IPS-18c (cell line): Measurements from ENCODE around the gene ERBB4.

Source experiments
- H3K4me3 ChIP-seq: 2 replicates; pipeline ENCODE4 v1.7.0; 2013; ENCODE audit warnings: low read depth, mild to moderate bottlenecking, low read length, moderate library complexity; ENCODE audit not compliant: insufficient read depth
- H3K9me3 ChIP-seq: one replicate; pipeline ENCODE4 v1.6.1; 2013; ENCODE audit warnings: mild to moderate bottlenecking, low read length, moderate library complexity; ENCODE audit not compliant: control insufficient read depth, insufficient read depth

Gene ERBB4

DNA sequence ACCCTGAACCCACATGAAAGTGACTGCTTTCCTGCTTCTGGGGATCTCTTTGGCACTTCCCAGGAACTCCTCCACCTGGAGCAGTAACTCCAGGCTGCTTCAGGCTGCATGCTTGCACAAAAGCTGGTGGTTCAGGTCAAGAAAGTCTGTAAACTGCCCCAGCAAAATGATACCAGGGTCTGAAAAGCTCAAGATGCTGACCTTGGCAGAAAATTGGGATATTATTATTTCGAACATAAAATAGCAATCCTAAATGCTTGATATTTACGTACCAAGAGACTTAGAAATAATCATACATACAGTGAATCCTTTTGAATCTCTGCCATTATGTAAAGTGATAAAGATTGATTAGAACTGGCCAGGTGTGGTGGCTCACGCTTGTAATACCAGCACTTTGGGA lies 674.3 kb downstream of the ERBB4 start:
- Histone ChIP-seq H3K4me3 (no peak overlapping the region), H3K9me3 (no peaks in the 10 kb centered on the region)

- H3K4me3 ChIP-seq = no peak overlapping the region
- H3K9me3 ChIP-seq = no peaks in the 10 kb centered on the region
These were observed 678.4 kb downstream of the ERBB4 start for GRCh38 chr2:211860224-211860623.

DNA sequence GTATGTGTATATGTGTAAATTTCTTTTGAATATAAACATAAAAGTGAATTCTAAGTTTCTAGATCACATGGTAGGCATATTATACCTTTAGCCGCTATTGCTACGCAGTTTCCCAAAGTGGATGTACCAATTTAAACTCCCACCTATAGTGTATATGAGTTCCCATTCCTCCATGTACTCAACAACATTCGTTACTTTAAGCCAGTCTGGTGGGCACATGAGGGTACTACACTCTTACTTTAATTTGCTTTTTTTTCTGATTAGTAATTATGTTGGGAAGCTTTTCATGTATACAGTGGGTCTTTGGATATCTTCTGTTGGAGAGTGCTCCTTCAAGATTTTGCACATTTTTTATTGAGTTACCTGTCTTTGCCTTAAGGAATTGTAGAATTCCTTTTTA lies 683.8 kb downstream of the ERBB4 start:
- Histone ChIP-seq H3K4me3 (no peak overlapping the region), H3K9me3 (no peaks in the 10 kb centered on the region)

DNA sequence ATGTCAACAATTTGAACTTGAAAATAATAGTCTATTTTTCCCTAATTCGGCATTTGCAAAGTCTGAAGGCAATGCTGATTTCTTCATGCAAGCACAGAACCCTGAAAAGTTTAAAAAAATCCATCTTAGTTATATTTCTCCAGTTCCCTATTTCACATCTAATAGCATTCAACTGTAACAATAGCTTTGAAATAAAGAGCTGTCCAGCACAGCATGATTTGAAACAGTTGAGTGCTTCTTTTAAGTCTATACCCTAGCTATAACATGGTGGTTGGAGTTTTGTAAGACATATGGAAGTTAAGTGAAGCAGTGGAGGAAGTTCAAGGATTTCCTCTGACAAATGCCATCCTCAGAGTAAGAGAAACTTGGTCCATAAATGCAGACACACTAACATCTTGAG lies 691.9 kb downstream of the ERBB4 start:
- no peaks in the 10 kb centered on the region for H3K9me3 ChIP-seq
- no peak overlapping the region for H3K4me3 ChIP-seq

- Histone ChIP-seq H3K4me3 (no peak overlapping the region), H3K9me3 (no peaks in the 10 kb centered on the region)
These were observed 692.6 kb downstream of the ERBB4 start for GRCh38 chr2:211846036-211846400.

- H3K9me3 ChIP-seq = no peaks in the 10 kb centered on the region
These were observed 693.1 kb downstream of the ERBB4 start for GRCh38 chr2:211845338-211846035.

DNA sequence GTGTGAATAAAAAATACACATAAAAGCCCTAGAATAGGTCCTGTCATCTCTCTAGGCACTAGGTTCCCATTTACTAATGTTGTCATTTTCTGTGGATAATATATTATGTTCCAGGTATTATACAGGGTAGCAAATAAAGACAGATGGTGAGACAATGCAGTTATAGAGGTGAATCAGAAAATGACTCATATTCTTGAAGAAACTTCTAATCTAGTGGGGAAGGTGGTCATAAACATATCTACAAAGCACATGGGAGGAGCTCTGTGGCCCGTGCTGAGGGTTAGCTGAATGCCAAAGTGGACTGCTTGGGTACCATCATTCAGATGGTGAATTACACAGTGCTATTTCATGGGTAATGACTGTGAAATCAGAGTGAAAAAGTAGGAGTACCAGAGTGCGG lies 700.9 kb downstream of the ERBB4 start:
- Histone ChIP-seq H3K9me3 (no peaks in the 10 kb centered on the region), H3K4me3 (no peak overlapping the region)

More at GRCh38 chr2:211845338-211846035, 693.1 kb downstream of the ERBB4 start:
- no peak overlapping the region for H3K4me3 ChIP-seq

DNA sequence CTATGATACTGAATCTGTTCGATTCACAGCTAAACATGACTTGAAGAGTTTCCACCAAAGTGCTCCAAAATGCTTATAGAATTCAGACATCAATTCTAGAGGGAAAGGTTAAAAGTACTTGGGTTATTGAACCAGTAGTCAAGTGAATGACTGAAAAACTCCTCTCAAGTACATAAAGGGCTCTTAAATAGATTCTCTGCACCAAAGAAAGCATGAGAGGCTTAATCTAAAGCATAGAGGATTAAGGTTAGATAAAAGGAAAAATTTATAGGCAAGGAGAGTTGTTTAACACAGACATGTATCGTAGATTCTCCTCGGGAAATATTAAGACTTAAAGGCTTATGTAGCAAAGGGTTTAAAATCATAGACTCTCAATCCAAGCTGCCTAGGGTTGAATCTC lies 701.4 kb downstream of the ERBB4 start:
- Histone ChIP-seq H3K4me3 (no peak overlapping the region), H3K9me3 (no peaks in the 10 kb centered on the region)

- no peaks in the 10 kb centered on the region for H3K9me3 ChIP-seq
These were observed 702.2 kb downstream of the ERBB4 start for GRCh38 chr2:211836409-211836808.

DNA sequence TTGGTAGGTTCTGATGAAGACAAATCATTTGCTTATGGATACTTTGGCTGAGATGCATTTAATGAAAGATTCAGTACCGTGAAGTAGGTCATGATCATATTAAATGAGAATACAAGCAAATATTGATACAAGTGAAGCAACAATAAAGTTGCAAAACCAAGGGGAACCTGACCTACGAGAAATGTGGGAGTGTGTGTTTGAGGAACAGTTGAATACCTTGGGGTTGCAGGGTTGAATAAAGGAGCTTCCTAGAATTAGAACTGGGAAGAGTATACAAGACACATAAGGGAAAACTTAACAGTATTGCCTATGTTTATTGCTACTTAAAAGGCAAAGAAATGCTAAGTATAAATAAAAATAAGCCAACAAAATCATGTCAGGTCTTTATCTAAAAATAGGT lies 702.9 kb downstream of the ERBB4 start:
- H3K4me3 ChIP-seq = no peak overlapping the region
- no peaks in the 10 kb centered on the region for H3K9me3 ChIP-seq

More at GRCh38 chr2:211836409-211836808, 702.2 kb downstream of the ERBB4 start:
- H3K4me3 ChIP-seq = no peak overlapping the region

- Histone ChIP-seq H3K9me3 (no peaks in the 10 kb centered on the region), H3K4me3 (no peak overlapping the region)
These were observed 704.9 kb downstream of the ERBB4 start for GRCh38 chr2:211833582-211834279.

GRCh38 chr2:211829725-211830124 lies 708.9 kb downstream of the ERBB4 start:
- H3K9me3 ChIP-seq = no peaks in the 10 kb centered on the region
- no peak overlapping the region for H3K4me3 ChIP-seq

DNA sequence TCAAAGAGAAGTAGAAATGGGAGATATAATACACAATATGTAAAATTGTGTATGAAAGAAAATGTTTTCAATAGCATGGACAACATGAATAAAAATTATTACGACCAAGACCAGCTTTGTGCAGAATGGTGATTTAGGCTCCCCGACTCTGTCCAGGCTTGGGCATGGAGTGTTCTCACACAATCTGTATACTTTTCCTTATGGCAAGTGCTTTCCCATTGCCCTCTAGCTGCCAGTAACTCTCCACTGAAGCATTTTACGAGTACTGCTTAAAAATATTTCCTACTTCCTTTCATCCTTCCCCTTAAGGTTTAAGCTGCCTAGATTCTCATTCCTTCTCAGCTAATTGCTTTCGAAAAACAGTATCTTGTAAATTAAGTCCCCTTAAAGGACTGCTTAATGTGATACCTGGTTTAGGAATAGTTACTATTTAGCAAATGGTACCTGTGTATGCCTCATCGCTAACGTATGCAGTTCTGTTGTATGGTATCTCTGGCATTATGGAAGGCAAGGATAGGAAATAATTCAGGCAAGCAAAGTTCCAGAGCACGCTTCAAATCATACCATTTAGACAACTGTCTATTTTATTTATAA lies 714.6 kb downstream of the ERBB4 start:
- Histone ChIP-seq H3K9me3 (no peaks in the 10 kb centered on the region), H3K4me3 (no peak overlapping the region)

- Histone ChIP-seq H3K9me3 (no peaks in the 10 kb centered on the region), H3K4me3 (no peak overlapping the region)
These were observed 715.8 kb downstream of the ERBB4 start for GRCh38 chr2:211822686-211823335.

GRCh38 chr2:211816754-211817153 lies 721.8 kb downstream of the ERBB4 start:
- Histone ChIP-seq H3K9me3 (no peaks in the 10 kb centered on the region), H3K4me3 (no peak overlapping the region)

DNA sequence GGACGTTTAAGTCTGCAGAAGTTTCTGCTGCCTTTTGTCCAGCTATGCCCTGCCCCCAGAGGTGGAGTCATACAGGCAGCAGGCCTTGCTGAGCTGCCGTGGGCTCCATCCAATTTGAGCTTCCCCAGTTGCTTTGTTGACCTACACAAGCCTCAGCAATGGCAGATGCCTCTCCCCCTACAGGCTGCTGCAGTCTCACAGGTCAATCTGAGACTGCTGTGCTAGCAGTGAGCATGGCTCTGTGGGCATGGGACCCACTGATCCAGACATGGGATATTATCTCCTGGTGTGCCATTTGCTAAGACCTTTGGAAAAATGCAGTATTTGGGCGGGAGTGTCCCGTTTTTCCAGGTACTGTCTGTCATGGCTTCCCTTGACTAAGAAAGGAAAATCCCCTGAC lies 726.0 kb downstream of the ERBB4 start:
- no peaks in the 10 kb centered on the region for H3K9me3 ChIP-seq
- no peak overlapping the region for H3K4me3 ChIP-seq

DNA sequence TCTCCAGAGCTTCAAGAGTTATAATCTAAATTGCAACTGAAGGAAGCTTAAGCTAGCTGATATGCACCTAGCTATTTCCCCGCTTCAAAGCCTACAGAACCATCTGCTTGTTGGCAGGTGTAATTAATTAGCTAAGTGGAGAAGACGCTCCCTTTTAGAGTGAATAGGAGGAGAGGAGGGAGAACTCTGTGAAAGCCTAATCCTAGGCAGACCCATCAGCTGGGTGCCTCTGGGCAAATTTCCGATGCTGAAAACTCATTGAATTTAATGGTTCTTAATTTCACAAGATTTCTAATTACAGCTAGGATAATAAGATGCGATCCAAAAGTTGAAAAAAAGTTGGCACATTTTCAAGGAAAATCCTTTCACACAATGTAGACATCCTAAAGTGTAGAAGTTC lies 735.9 kb downstream of the ERBB4 start:
- Histone ChIP-seq H3K4me3 (no peak overlapping the region), H3K9me3 (no peaks in the 10 kb centered on the region)

GRCh38 chr2:211800001-211800400 lies 738.6 kb downstream of the ERBB4 start:
- H3K9me3 ChIP-seq = no peaks in the 10 kb centered on the region
- H3K4me3 ChIP-seq = no peak overlapping the region
